Suprapubic skin (tissue), 4 donors: ENCODE data around the gene PNO1.

Experiments
- CTCF ChIP-seq, 2 donors: fragments of 200-600 bp in 1 of 2; fragments of 450-650 bp in 1 of 2; sonication (generic) in 1 of 2; IDR thresholded peaks; one replicate each; pipeline ENCODE4 v1.5.1; 2016 to 2019; ENCODE audit warnings: antibody characterized with exemption in 2 of 2, mild to moderate bottlenecking in 1 of 2, moderate library complexity in 1 of 2
- EP300 ChIP-seq: sonication (generic); formaldehyde crosslinking; IDR thresholded peaks from one replicate; pipeline ENCODE4 v1.6.1; 2017; ENCODE audit warnings: antibody characterized with exemption
- POLR2A ChIP-seq, 2 donors: fragments of 450-650 bp; IDR thresholded peaks; one replicate each; pipeline ENCODE4 v1.6.1; 2017; ENCODE audit warnings: antibody characterized with exemption in 2 of 2, mild to moderate bottlenecking in 2 of 2, moderate library complexity in 2 of 2
- POLR2AphosphoS5 ChIP-seq, 3 donors: sonication (generic); formaldehyde crosslinking; IDR thresholded peaks; one replicate each; pipeline ENCODE4 v1.6.1; 2017; ENCODE audit warnings: antibody characterized with exemption in 3 of 3

DNA sequence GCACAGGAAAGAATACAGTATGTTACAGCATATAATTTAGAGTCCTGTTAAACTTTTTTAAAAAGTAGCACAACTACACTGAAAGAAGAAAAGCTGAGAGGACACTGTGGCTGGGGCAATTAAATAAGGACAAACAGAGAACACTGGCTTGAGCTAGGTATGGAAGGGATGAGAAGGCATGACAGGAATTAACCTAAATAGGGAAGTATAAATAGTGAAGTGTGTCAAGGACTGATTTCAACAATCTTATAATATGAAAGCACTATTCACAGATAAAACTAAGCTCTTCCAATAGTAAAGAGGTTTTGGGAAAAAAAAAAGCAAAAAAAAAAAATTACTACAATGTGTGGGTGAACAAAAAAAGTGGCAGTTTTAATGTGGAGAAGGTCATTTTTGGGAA, 49.1 kb downstream of the PNO1 start:
- TF ChIP-seq CTCF (IDR thresholded peaks at IDR 0.05) (no peak), POLR2A (IDR thresholded peaks at IDR 0.05) (no peak), POLR2AphosphoS5 (IDR thresholded peaks at IDR 0.05) (no peak), EP300 (no peak)
